BJ (cell line): ENCODE data around the gene TYROBP. TPM values are rescaled to one million over a fixed set of nuclear protein-coding genes. Genes with fewer than 3 reads are reported as not detected.

Experiments used
- CTCF ChIA-PET: fragments of 350-600 bp; formaldehyde crosslinking; extraction: SDS; loops from one replicate; lab custom pipeline; 2021; ENCODE audit warnings: antibody characterized with exemption, inconsistent platforms; lab: Yijun Ruan, JAX
- POLR2A ChIA-PET: fragments of 300-600 bp; sonication (Branson Sonifier 250); formaldehyde crosslinking; extraction: SDS; loops from one replicate; lab custom pipeline; 2021; ENCODE audit warnings: antibody characterized with exemption; lab: Charles Lee
- DNase-seq: peaks from one replicate; pipeline ENCODE4 v3.0.0-alpha.2; 2011; ENCODE audit warnings: low read depth
- H3K27me3 ChIP-seq: 2 replicates; pipeline ENCODE4 v1.6.0; 2011; ENCODE audit warnings: low read length; ENCODE audit not compliant: control insufficient read depth, insufficient read depth
- H3K36me3 ChIP-seq: 2 replicates; pipeline ENCODE4 v1.5.1; 2011; ENCODE audit warnings: low read length; ENCODE audit not compliant: control insufficient read depth, insufficient read depth
- H3K4me3 ChIP-seq: 2 replicates; pipeline ENCODE4 v1.5.1; 2011; ENCODE audit warnings: low read depth, mild to moderate bottlenecking, control low read depth, low read length
- CTCF ChIP-seq: IDR thresholded peaks from 2 replicates; pipeline ENCODE4 v1.5.1; 2011; ENCODE audit warnings: low read depth, mild to moderate bottlenecking, control low read depth, inconsistent platforms, low read length, moderate library complexity; ENCODE audit not compliant: insufficient read depth
- polyA plus RNA-seq: library from polyadenylated mRNA; depleted of rRNA; stranded (reverse); fragments of >200 nt; gene quantifications from 2 replicates; pipeline ENCODE4 v1.2.3, GENCODE V29; 2011

Gene TYROBP
- polyA plus RNA-seq, 1 experiment, result not detected

DNA sequence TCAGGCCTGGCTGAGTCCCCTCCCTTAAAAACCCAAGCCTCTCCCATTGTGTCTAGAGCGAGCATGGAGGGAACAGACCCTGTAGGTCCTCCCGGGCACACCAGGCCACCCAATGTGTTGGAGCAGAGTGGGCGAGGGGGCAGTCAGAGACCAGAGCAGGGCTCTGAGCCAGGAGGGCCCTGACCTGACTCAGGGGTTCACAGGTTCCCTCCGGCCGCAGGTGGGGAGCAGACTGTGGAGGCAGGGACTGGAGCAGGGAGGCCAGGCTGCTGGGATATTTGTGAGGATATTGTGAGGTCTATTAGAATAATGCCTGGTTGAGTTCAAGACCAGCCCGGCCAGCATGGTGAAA, 1.6 kb upstream of the TYROBP start:
- POLR2A ChIA-PET, result no interaction called here
- Histone ChIP-seq H3K27me3 (no peaks in the 10 kb centered on the region), H3K36me3 (no peaks in the 10 kb centered on the region), H3K4me3 (no peak overlapping the region)
- CTCF ChIA-PET, result no interaction called here
- no peak for TF ChIP-seq CTCF
- no peak for DNase-seq

- CTCF ChIA-PET, result no interaction called here
- H3K27me3 ChIP-seq, result no peaks in the 10 kb centered on the region
- no peak for TF ChIP-seq CTCF
- H3K4me3 ChIP-seq, result no peak overlapping the region
- no peak for DNase-seq
- no peaks in the 10 kb centered on the region for H3K36me3 ChIP-seq
- POLR2A ChIA-PET, result no interaction called here
Observed at GRCh38 chr19:35908973-35909683, 1.0 kb upstream of the TYROBP start.

DNA sequence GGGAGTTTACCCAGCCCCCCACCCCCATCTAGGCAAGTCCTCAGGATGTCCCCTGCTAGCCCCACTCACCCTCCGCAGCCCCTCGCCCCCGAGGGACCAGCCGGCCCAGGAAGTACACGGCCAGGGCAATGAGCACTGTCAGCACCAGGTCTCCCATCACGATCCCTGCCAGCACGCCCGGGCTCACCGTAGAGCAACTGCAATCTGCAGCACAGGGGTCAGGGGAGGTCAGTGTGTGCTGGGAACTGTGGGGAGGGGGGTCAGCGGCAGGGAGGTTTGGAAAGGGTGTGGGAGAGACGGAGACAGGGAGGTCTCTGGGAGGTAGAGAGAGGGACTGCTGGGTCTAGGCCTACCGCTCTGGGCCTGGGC, 734 bp downstream of the TYROBP start:
- DNase-seq, result no peak
- ChIA-PET CTCF (no interaction called here), POLR2A (no interaction called here)
- no peak for TF ChIP-seq CTCF
- no peak overlapping the region for H3K4me3 ChIP-seq
- H3K36me3 ChIP-seq, result no peaks in the 10 kb centered on the region
- no peaks in the 10 kb centered on the region for H3K27me3 ChIP-seq

DNA sequence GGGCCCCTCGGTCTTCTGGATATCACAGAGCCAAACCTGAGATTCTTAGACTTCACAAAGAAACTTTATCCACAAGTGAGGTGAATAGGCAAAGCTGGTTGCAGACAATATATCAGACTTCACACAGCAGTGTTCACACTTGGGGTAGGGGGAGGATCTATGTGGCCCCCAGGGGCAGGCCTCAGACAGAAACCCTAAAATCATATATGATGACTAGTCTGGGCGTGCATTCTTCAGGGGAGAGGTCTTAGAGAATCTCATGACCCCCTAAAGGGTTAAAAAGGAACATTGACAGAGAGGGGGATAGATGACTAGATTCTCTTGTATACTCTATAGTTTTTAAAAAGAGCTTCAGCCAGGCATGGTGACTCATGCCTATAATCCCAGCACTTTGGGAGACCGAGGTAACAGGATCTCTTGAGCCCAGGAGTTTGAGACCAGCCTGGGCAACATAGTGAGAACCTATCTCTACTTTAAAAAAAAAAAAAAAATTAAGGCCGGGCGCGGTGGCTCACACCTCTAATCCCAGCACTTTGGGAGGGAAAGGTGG, 2.8 kb downstream of the TYROBP start:
- ChIA-PET POLR2A (no interaction called here), CTCF (interaction anchor here (0.9 to 1.3 kb wide), 2 partner anchors 23 to 26 kb away, joined by 3 read pairs; no protein-coding TSS in a partner anchor)
- no peak for TF ChIP-seq CTCF
- H3K27me3 ChIP-seq, result no peaks in the 10 kb centered on the region
- no peak overlapping the region for H3K4me3 ChIP-seq
- H3K36me3 ChIP-seq, result no peaks in the 10 kb centered on the region
- no peak for DNase-seq

- CTCF ChIA-PET, result interaction anchor here (1.1 kb wide), 1 partner anchor 21 kb away, joined by 3 read pairs; no protein-coding TSS in a partner anchor
- no peaks in the 10 kb centered on the region for H3K36me3 ChIP-seq
- no peak overlapping the region for H3K4me3 ChIP-seq
- no peak for DNase-seq
- no peaks in the 10 kb centered on the region for H3K27me3 ChIP-seq
- POLR2A ChIA-PET, result no interaction called here
- TF ChIP-seq CTCF, result no peak
Observed at GRCh38 chr19:35904311-35905068, 3.6 kb downstream of the TYROBP start.
